OCI-LY1 (cell line): ENCODE measurements around the gene NUP54.

Source experiments
- H2AFZ ChIP-seq: fragments of 200-600 bp; sonication (generic), shearing (Covaris generic); 2 replicates; pipeline ENCODE4 v1.6.0; 2014; ENCODE audit warnings: antibody characterized with exemption, mild to moderate bottlenecking, low read length
- H3F3A ChIP-seq: fragments of 200-600 bp; sonication (generic), shearing (Covaris generic); 2 replicates; pipeline ENCODE4 v1.6.0; 2014; ENCODE audit warnings: mild to moderate bottlenecking, antibody characterized with exemption, low read length, moderate library complexity; ENCODE audit not compliant: insufficient read depth
- H3K27ac ChIP-seq: fragments of 200-600 bp; sonication (generic); 2 replicates; pipeline ENCODE4 v1.5.1; 2014; ENCODE audit warnings: low read length, mixed run types, mild to moderate bottlenecking, low read depth; ENCODE audit not compliant: poor library complexity, severe bottlenecking
- H3K27me3 ChIP-seq: fragments of 200-600 bp; sonication (generic); 2 replicates; pipeline ENCODE4 v1.6.0; 2014; ENCODE audit warnings: antibody characterized with exemption, mild to moderate bottlenecking, low read length, moderate library complexity; ENCODE audit not compliant: insufficient read depth
- H3K36me3 ChIP-seq: fragments of 200-600 bp; sonication (generic); 2 replicates; pipeline ENCODE4 v1.6.1; 2014; ENCODE audit warnings: mild to moderate bottlenecking, antibody characterized with exemption, low read length, moderate library complexity, mixed read lengths; ENCODE audit not compliant: insufficient read depth
- H3K4me1 ChIP-seq: fragments of 200-600 bp; sonication (generic); 2 replicates; pipeline ENCODE4 v1.5.1; 2014; ENCODE audit warnings: mild to moderate bottlenecking, low read length, moderate library complexity; ENCODE audit not compliant: insufficient read depth, severe bottlenecking
- H3K4me2 ChIP-seq: fragments of 200-600 bp; sonication (generic), shearing (Covaris generic); 2 replicates; pipeline ENCODE4 v1.6.1; 2014; ENCODE audit warnings: low read length
- H3K4me3 ChIP-seq: fragments of 200-600 bp; sonication (generic); 2 replicates; pipeline ENCODE4 v1.5.1; 2014; ENCODE audit warnings: low read length, low read depth, mild to moderate bottlenecking, mixed read lengths; ENCODE audit not compliant: poor library complexity, severe bottlenecking
- H3K79me2 ChIP-seq: fragments of 200-600 bp; shearing (Covaris generic); 2 replicates; pipeline ENCODE4 v1.6.1; 2016; ENCODE audit warnings: mixed run types, low read length, mixed read lengths; ENCODE audit not compliant: insufficient read depth
- H3K9ac ChIP-seq: fragments of 200-600 bp; sonication (generic), shearing (Covaris generic); 2 replicates; pipeline ENCODE4 v1.6.1; 2014; ENCODE audit warnings: mild to moderate bottlenecking, low read length, mixed read lengths
- H3K9me2 ChIP-seq: fragments of 200-600 bp; sonication (generic), shearing (Covaris generic); 2 replicates; pipeline ENCODE4 v1.6.1; 2014; ENCODE audit warnings: low read depth, mild to moderate bottlenecking, low read length, mixed read lengths
- H3K9me3 ChIP-seq: fragments of 200-600 bp; shearing (Covaris generic); 2 replicates; pipeline ENCODE4 v1.6.1; 2014; ENCODE audit warnings: low read length, mixed read lengths
- H4K20me1 ChIP-seq: fragments of 200-600 bp; sonication (generic), shearing (Covaris generic); 2 replicates; pipeline ENCODE4 v1.6.0; 2016; ENCODE audit warnings: mild to moderate bottlenecking, low read length; ENCODE audit not compliant: insufficient read depth
- CTCF ChIP-seq: fragments of 200-600 bp; sonication (generic), shearing (Covaris generic); IDR thresholded peaks from 2 replicates; pipeline ENCODE4 v1.5.1; 2017; ENCODE audit warnings: mild to moderate bottlenecking, antibody characterized with exemption, low read length, moderate library complexity, mixed read lengths
- EZH2 ChIP-seq: fragments of 200-600 bp; sonication (generic), shearing (Covaris generic); IDR thresholded peaks from 2 replicates; pipeline ENCODE4 v1.8.0; 2017; ENCODE audit warnings: borderline replicate concordance, mixed run types, mild to moderate bottlenecking, antibody characterized with exemption, low read length, moderate library complexity, mixed read lengths

Gene NUP54

GRCh38 chr4:76195326-76195725 is 47.1 kb upstream of the NUP54 start:
- H3K4me3 ChIP-seq: no peak overlapping the region
- H2AFZ ChIP-seq: no peak overlapping the region
- H3F3A ChIP-seq: no peaks in the 10 kb centered on the region
- H4K20me1 ChIP-seq: no peaks in the 10 kb centered on the region
- H3K9ac ChIP-seq: no peak overlapping the region
- H3K9me3 ChIP-seq: no peaks in the 10 kb centered on the region
- H3K4me1 ChIP-seq: peaks cover 54% of the 10 kb centered on the region
- no peaks in the 10 kb centered on the region for H3K79me2 ChIP-seq
- 0 out of 2 replicates have a peak, but pooled peaks cover 5% of the 10 kb centered on the region for H3K36me3 ChIP-seq
- no peaks in the 10 kb centered on the region for H3K9me2 ChIP-seq
- TF ChIP-seq CTCF (no peak), EZH2 (no peak)
- no peak overlapping the region; the same call in 1 of the 2 replicates for H3K4me2 ChIP-seq
- H3K27me3 ChIP-seq: no peaks in the 10 kb centered on the region
- peak overlapping the region; percentile 55 for H3K27ac ChIP-seq

DNA sequence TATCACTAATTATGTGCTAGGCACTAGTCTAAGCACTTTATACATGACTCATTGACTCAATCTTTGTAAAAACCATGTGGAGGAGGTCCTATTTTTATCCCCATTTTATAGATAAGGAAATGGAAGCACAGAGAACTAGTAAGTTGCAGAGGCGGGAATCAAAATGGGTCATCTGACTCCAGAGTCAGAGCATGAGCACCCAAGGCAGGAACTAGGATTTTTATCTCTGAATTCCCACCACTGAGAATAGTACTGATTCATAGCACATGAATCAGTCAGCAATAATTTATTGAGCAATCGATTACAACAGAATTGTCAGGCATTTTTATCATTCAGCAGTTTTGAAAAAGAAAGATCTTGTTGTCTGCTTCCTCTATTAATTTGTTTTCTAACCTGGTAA is 46.1 kb upstream of the NUP54 start:
- Histone ChIP-seq H3K4me3 (no peak overlapping the region), H3K4me1 (peaks cover 44% of the 10 kb centered on the region), H3K9me3 (no peaks in the 10 kb centered on the region), H3K79me2 (no peaks in the 10 kb centered on the region), H3F3A (no peaks in the 10 kb centered on the region), H2AFZ (no peak overlapping the region), H4K20me1 (no peaks in the 10 kb centered on the region), H3K9ac (no peak overlapping the region), H3K4me2 (no peak overlapping the region), H3K27me3 (no peaks in the 10 kb centered on the region), H3K9me2 (no peaks in the 10 kb centered on the region), H3K36me3 (0 out of 2 replicates have a peak, but pooled peaks cover 5% of the 10 kb centered on the region), H3K27ac (no peak overlapping the region)
- TF ChIP-seq CTCF: no peak
- no peak for TF ChIP-seq EZH2

DNA sequence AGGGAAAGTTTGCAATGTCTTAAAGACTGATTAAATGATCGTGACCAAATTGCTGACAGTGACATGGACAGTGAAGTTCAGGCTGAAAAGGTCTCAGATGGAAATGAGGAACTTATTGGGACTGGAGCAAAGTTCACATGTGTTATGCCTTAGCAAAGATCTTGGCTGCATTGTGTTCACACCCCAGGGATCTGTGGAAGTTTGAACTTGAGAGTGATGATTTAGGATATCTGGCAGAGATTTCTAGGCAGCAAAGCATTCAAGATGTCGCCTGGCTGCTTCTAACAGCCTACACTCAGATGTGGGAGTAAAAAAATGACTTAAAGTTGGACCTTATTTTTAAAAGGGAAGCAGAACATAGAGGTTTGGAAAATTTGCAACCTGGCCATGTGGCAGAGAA is 44.0 kb upstream of the NUP54 start:
- Histone ChIP-seq H3K4me3 (no peak overlapping the region), H3F3A (no peaks in the 10 kb centered on the region), H3K27ac (no peak overlapping the region), H2AFZ (no peak overlapping the region), H3K27me3 (no peaks in the 10 kb centered on the region), H3K9me3 (no peaks in the 10 kb centered on the region), H3K79me2 (no peaks in the 10 kb centered on the region), H3K4me1 (peaks cover 23% of the 10 kb centered on the region), H4K20me1 (no peaks in the 10 kb centered on the region), H3K9ac (no peak overlapping the region), H3K9me2 (no peaks in the 10 kb centered on the region), H3K4me2 (no peak overlapping the region), H3K36me3 (0 out of 2 replicates have a peak, but pooled peaks cover 5% of the 10 kb centered on the region)
- TF ChIP-seq CTCF (no peak), EZH2 (no peak)
